IMR-90 (cell line): ENCODE data around the gene PLA2G4D. TPM values are rescaled to one million over a fixed set of nuclear protein-coding genes. Genes with fewer than 3 reads are reported as not detected.

Source experiments
- ATAC-seq: fragments of 200-7000 bp; cut with Tn5 transposase; 2 replicates; pipeline ENCODE4 v1.9.1; 2020; ENCODE audit warnings: low read depth, mild to moderate bottlenecking, moderate library complexity
- BruUV-seq: library from RNA; stranded (reverse); fragments of 400-500 nt; replicated peaks from 2 replicates; lab custom pipeline; 2021; lab: Mats Ljungman, UMichigan
- CTCF ChIA-PET: fragments of 300-600 bp; formaldehyde crosslinking; extraction: SDS; loops from one replicate; lab custom pipeline; 2021; ENCODE audit warnings: antibody characterized with exemption; lab: Yijun Ruan, JAX
- POLR2A ChIA-PET: fragments of 300-600 bp; sonication (Branson Sonifier 250); formaldehyde crosslinking; loops from one replicate; lab custom pipeline; 2022; ENCODE audit warnings: antibody characterized with exemption; ENCODE audit not compliant: unreplicated experiment; lab: Charles Lee
- DNase-seq: peaks from one replicate; pipeline ENCODE4 v3.0.0; 2013
- H2AFZ ChIP-seq: replicated peaks from 2 replicates; pipeline ENCODE3; 2013; ENCODE audit warnings: low read length, mild to moderate bottlenecking; ENCODE audit not compliant: poor library complexity
- H2AK5ac ChIP-seq: 2 replicates; pipeline ENCODE4 v1.6.1; 2013; ENCODE audit warnings: low read depth, low read length, inconsistent platforms
- H2AK9ac ChIP-seq: replicated peaks from 2 replicates; pipeline ENCODE3; 2013; ENCODE audit warnings: mild to moderate bottlenecking, low read depth, low read length, moderate library complexity; ENCODE audit not compliant: poor library complexity
- H2BK120ac ChIP-seq: 2 replicates; pipeline ENCODE4 v1.6.1; 2013; ENCODE audit warnings: low read depth, low read length, inconsistent platforms
- H2BK15ac ChIP-seq: 3 replicates; pipeline ENCODE4 v1.6.1; 2013; ENCODE audit warnings: low read depth, low read length, inconsistent platforms
- H2BK20ac ChIP-seq: 2 replicates; pipeline ENCODE4 v1.6.1; 2013; ENCODE audit warnings: low read depth, mild to moderate bottlenecking, inconsistent platforms, low read length, moderate library complexity
- H2BK5ac ChIP-seq: 2 replicates; pipeline ENCODE4 v1.6.1; 2013; ENCODE audit warnings: mild to moderate bottlenecking, low read depth, low read length, inconsistent platforms; ENCODE audit not compliant: poor library complexity, severe bottlenecking
- H3K14ac ChIP-seq: replicated peaks from 2 replicates; pipeline ENCODE4 v1.6.1; 2013; ENCODE audit warnings: low read depth, low read length, inconsistent platforms
- H3K18ac ChIP-seq: 2 replicates; pipeline ENCODE4 v1.6.1; 2013; ENCODE audit warnings: low read depth, low read length, control low read depth
- H3K23ac ChIP-seq: 2 replicates; pipeline ENCODE4 v1.6.1; 2013; ENCODE audit warnings: low read depth, low read length, inconsistent platforms
- H3K27ac ChIP-seq: 2 replicates; pipeline ENCODE4 v1.5.1; 2013; ENCODE audit warnings: mild to moderate bottlenecking, control low read depth, low read length; ENCODE audit not compliant: insufficient read depth
- H3K27me3 ChIP-seq: 2 replicates; pipeline ENCODE4 v1.6.1; 2013; ENCODE audit warnings: low read length; ENCODE audit not compliant: control insufficient read depth, insufficient read depth
- H3K36me3 ChIP-seq: 2 replicates; pipeline ENCODE4 v1.6.1; 2013; ENCODE audit warnings: low read length, mixed read lengths; ENCODE audit not compliant: control insufficient read depth, insufficient read depth
- H3K4ac ChIP-seq: 2 replicates; pipeline ENCODE4 v1.6.1; 2013; ENCODE audit warnings: low read depth, low read length, inconsistent platforms
- H3K4me1 ChIP-seq: 2 replicates; pipeline ENCODE4 v1.6.1; 2013; ENCODE audit warnings: low read length, mixed read lengths; ENCODE audit not compliant: control insufficient read depth, insufficient read depth
- H3K4me2 ChIP-seq: 2 replicates; pipeline ENCODE4 v1.6.1; 2013; ENCODE audit warnings: low read depth, mild to moderate bottlenecking, control low read depth, low read length, moderate library complexity
- H3K4me3 ChIP-seq: 2 replicates; pipeline ENCODE4 v1.5.1; 2013; ENCODE audit warnings: low read depth, mild to moderate bottlenecking, control low read depth, low read length, moderate library complexity; ENCODE audit not compliant: insufficient read depth
- H3K56ac ChIP-seq: 2 replicates; pipeline ENCODE4 v1.6.1; 2013; ENCODE audit warnings: low read length, inconsistent platforms; ENCODE audit not compliant: insufficient read depth; ENCODE audit errors: extremely low read depth
- H3K79me1 ChIP-seq, 2 experiments: 2 replicates each; pipeline ENCODE4 v1.6.1; 2013; ENCODE audit warnings: low read length in 2 of 2, inconsistent platforms in 1 of 2, low read depth in 1 of 2
- H3K9ac ChIP-seq: 2 replicates; pipeline ENCODE4 v1.6.1; 2013; ENCODE audit warnings: low read depth, low read length, control low read depth
- H3K9me1 ChIP-seq: 2 replicates; pipeline ENCODE4 v1.6.1; 2013; ENCODE audit warnings: low read length, inconsistent platforms; ENCODE audit not compliant: insufficient read depth
- H3K9me3 ChIP-seq: 2 replicates; pipeline ENCODE4 v1.6.1; 2013; ENCODE audit warnings: low read length; ENCODE audit not compliant: control insufficient read depth, insufficient read depth
- H4K20me1 ChIP-seq: 2 replicates; pipeline ENCODE4 v1.6.1; 2013; ENCODE audit warnings: low read length, inconsistent platforms; ENCODE audit not compliant: insufficient read depth
- H4K5ac ChIP-seq: 2 replicates; pipeline ENCODE4 v1.6.1; 2013; ENCODE audit warnings: mild to moderate bottlenecking, low read depth, low read length, control low read depth
- H4K8ac ChIP-seq, 2 experiments: 2 replicates each; pipeline ENCODE4 v1.6.1; 2013; ENCODE audit warnings: low read depth in 2 of 2, low read length in 2 of 2, control low read depth in 1 of 2, inconsistent platforms in 1 of 2
- H4K91ac ChIP-seq: 2 replicates; pipeline ENCODE4 v1.6.1; 2013; ENCODE audit warnings: low read depth, low read length, inconsistent platforms; ENCODE audit not compliant: insufficient read depth
- CEBPB ChIP-seq: IDR thresholded peaks from 2 replicates; pipeline ENCODE4 v1.6.1; 2012; ENCODE audit warnings: low read depth, low read length, improper control_type of control experiment
- MAFK ChIP-seq: IDR thresholded peaks from 2 replicates; pipeline ENCODE4 v1.6.1; 2012; ENCODE audit warnings: low read depth, low read length, improper control_type of control experiment
- MXI1 ChIP-seq: IDR thresholded peaks from 2 replicates; pipeline ENCODE4 v1.6.1; 2012; ENCODE audit warnings: low read depth, mild to moderate bottlenecking, low read length, moderate library complexity, borderline replicate concordance
- RAD21 ChIP-seq: IDR thresholded peaks from 2 replicates; pipeline ENCODE4 v1.6.1; 2012; ENCODE audit warnings: low read length, improper control_type of control experiment
- WGBS, 2 experiments: methylation state at CpG; one replicate each; pipeline versions ENCODE4 v1.1.5 to v1.1.7; 2013; ENCODE audit warnings: missing lambda C conversion rate in 2 of 2; ENCODE audit not compliant: insufficient read length in 1 of 2; ENCODE audit errors: extremely low coverage in 2 of 2; 5-methylcytosine and 5-hydroxymethylcytosine counted together
- dilution Hi-C: fragments of 300-500 bp; cut with HindIII; formaldehyde crosslinking; loops from one replicate; pipeline ENCODE4 v1.14.3; 2018; ENCODE audit warnings: low sequenced_read_pairs; ENCODE audit not compliant: unreplicated experiment
- in situ Hi-C: fragments of 300-500 bp; cut with MboI; formaldehyde crosslinking; loops from 3 replicates; pipeline ENCODE4 v1.14.3; 2019; ENCODE audit warnings: low sequenced_read_pairs, inconsistent platforms, mixed read lengths
- intact Hi-C: fragments of 100-400 bp; cut with micrococcal nuclease; formaldehyde crosslinking; loops from 2 replicates; pipeline ENCODE4 v1.10.0; 2022
- polyA plus RNA-seq, 3 experiments: library from polyadenylated mRNA; depleted of rRNA; stranded (reverse); fragments of >200 nt; gene quantifications; 2 replicates each; pipeline ENCODE4 v1.2.3, GENCODE V29; 2012; ENCODE audit warnings: low replicate concordance in 1 of 3
- total RNA-seq: library from RNA; depleted of rRNA; stranded (reverse); fragments of >200 nt; gene quantifications from 2 replicates; pipeline ENCODE4 v1.2.3, GENCODE V29; 2012

Gene PLA2G4D
- total and polyA plus RNA-seq, 2 of the 4 experiments (the other 2 are of a cell fraction) = not detected

- Histone ChIP-seq H3K4ac (no peak overlapping the region), H2AK5ac (no peak overlapping the region), H3K4me1 (no peaks in the 10 kb centered on the region), H2AFZ (peak overlapping the region; percentile 54), H3K4me2 (no peak overlapping the region), H3K9me1 (no peaks in the 10 kb centered on the region), H3K9ac (no peak overlapping the region), H2BK15ac (no peak overlapping the region), H3K27me3 (peaks cover 36% of the 10 kb centered on the region), H3K9me3 (peaks cover 6% of the 10 kb centered on the region; the same call in 1 of the 2 replicates), H3K18ac (no peak overlapping the region), H4K8ac (no peak overlapping the region), H3K79me1 (no peaks in the 10 kb centered on the region), H4K20me1 (no peaks in the 10 kb centered on the region), H4K91ac (no peak overlapping the region), H2BK20ac (no peak overlapping the region), H3K27ac (no peak overlapping the region), H3K56ac (no peak overlapping the region), H2BK5ac (no peak overlapping the region), H2AK9ac (no peak overlapping the region), H3K36me3 (no peaks in the 10 kb centered on the region), H3K4me3 (no peak overlapping the region), H3K14ac (no peak overlapping the region), H2BK120ac (no peak overlapping the region), H4K5ac (no peak overlapping the region), H3K23ac (no peak overlapping the region)
- in situ Hi-C loops (no loop called here), intact Hi-C loops (no loop called here), dilution Hi-C loops (no loop called here)
- CTCF ChIA-PET = no interaction called here
- 24% methylated on average over 2 of the region's 3 CpGs; no CpG with 5 or more reads in 1 of the 2 experiments for WGBS, 2 experiments
- no peak for ATAC-seq
- POLR2A ChIA-PET = interaction anchor here (0.6 kb wide), 1 partner anchor 410 kb away, joined by 9 read pairs; no protein-coding TSS in a partner anchor
- no TSS peak for BruUV-seq
- DNase-seq = peak; percentile 11
- TF ChIP-seq MXI1 (no peak), CEBPB (peak; percentile 71; the same call in 1 of the 2 replicates), MAFK (no peak), RAD21 (no peak)
These were observed 59.0 kb downstream of the PLA2G4D start for GRCh38 chr15:42035435-42035761.
